NCI-H2171 (cell line): ENCODE results near the gene ARSH.
"Not testable (repeated sequence)": the region's sequence is repeated elsewhere in the genome, so short reads cannot be mapped to it uniquely, and the experiment has no call there.

ENCODE experiments used
- DNase-seq: peaks from one replicate; lab custom pipeline; 2025; lab: John Stamatoyannopoulos, UW

Gene ARSH

GRCh38 chrX:3044196-3044595 lies 37.9 kb downstream of the ARSH start:
- DNase-seq, result no peak

GRCh38 chrX:3044671-3045070 lies 38.3 kb downstream of the ARSH start:
- DNase-seq, result no peak

DNA sequence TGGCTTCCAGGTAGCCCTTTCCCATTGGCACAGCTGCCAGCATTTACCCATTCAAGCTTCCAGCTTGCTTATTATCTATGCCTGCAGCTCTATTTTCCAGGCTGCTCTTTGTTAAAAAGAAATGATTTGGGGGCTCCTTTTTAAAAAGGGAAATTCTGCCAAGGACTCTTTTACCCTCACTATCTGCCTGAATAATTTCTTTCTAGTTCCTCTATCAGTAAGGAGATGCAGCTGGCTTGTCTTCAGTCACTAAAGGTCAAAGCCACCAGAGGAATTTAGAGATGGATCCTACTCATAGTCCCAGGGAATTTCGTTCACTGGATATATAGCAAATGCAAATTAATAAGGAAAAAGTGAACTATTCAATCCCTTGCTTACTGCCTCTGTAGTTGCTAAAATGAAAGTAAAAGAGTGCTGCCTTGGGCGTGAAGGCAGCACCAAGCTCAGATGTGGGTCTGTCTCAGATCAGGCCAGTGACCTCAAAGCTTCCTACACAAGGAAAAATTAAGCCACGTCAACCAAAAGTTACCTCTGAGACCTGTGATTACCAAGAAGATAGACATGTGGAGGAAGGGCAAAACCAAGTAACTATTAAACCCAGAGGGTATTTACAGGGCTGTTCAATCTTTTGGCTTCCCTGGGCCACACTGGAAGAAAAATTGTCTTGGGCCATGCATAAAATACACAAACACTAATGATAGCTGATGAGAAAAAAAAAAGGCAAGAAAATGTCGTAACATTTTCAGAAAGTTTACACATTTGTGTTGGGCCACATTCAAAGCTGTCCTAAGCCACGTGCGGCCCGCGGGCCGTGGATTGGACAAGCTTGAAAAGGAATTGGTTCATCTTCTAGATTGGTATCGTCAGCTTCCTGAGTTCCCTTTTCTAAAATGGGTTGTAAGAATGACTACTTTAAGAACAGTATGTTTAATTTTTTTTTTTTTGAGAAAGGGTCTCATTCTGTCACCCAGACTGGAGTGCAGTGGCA lies 40.2 kb downstream of the ARSH start:
- no peak for DNase-seq

DNA sequence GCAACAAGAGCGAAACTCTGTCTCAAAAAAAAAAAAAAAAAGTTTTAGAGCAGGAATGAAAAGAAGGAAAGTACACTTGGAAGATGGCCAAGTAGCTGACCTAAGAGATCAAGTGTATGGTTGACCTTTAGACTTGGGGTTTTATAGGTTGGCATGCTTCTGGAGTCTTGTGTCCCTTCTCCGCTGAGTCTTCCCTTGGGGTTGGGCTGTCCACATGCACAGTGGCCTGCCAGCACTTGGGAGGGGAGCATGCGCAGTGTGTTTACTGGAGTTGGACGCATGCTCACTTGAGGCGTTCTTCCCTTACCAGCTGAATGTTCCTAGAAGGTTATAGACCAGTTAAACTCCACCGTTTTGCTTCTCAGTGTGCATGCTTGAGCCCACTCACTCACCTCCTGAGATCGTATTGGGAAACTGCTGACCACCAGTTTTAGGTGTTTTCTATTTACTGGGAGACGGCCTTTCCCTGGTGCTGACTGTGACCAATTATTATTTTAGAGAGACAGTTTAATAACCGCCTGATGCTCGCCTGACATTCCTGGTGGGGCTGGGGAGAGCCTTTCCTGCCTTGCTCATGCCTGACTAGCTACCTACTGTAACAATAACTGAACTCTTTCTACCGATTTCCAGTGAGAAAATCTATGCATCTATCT lies 44.3 kb downstream of the ARSH start:
- DNase-seq, result not testable (repeated sequence)

DNA sequence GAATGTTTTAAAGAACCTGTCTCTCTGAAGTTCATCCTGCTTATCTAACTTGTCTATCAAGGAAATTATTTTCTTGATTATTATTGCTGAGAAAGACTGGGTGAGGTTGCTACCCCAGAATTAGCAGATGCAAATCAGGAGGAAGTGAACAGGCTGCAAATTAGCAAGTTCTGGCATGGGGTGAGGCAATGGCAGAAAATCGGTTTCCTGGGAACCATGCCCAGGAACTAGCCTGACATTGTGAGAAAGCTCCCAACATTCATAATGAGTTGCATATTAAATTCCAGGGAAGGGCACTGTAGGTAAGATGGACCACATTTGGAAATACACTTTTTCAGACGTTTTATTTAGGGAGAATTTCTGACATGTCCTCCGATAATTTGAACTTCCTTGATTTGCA lies 46.5 kb downstream of the ARSH start:
- no peak for DNase-seq

DNA sequence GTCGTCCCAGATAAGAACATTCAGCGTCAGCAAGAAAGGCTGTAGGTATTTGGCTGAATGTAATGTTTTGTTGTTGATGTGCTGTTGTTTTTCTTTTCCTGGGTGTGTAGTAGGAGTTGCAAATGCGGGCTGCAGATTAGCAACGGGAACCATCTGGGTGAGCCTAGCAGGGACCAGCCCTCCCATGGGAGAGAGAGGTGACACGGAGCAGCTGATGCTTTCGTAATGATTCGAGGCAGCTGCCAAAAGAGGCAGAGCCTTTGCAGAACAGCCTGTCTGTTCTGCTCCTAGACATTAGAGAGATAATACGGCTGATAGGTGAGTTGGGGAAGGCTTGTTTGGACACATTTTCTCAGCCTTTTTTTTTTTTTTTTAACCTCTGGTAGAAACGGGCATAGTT lies 60.2 kb downstream of the ARSH start:
- peak; percentile 54 for DNase-seq

DNA sequence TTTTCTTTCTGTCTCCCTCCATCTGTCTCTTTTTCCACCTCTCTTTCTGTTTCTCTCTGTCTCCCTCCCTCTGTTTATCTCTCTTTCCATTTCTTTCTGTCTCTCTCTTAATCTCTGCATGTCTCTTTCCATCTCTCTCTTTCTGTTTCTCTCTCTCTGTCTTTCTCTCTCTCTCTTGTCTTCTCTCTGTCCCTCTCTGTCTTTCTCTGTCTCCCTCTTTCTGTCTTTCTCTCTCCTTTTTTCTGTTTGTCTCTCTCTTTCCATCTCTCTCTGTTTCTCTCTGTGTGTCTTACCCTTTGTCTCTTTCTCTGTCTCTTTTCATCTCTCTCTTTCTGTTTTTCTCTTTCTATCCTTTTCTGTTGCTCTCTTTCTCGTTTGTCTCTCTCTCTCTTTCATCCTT lies 69.6 kb downstream of the ARSH start:
- DNase-seq, result no peak

GRCh38 chrX:3076416-3076991 lies 70.2 kb downstream of the ARSH start:
- no peak for DNase-seq
